Prostate gland (tissue), 2 donors: ENCODE data around the gene CCDC127.

Experiments
- CTCF ChIP-seq, 4 experiments: fragments of 200-600 bp in 2 of 4; fragments of 450-650 bp in 2 of 4; sonication (generic) in 2 of 4; IDR thresholded peaks; 1 replicate in 3 of 4; 2 replicates in 1 of 4; pipeline ENCODE4 v1.5.1; 2016 to 2019; ENCODE audit warnings: antibody characterized with exemption in 4 of 4, mild to moderate bottlenecking in 2 of 4, moderate library complexity in 2 of 4
- POLR2A ChIP-seq: fragments of 450-650 bp; IDR thresholded peaks from one replicate; pipeline ENCODE4 v1.6.1; 2016; ENCODE audit warnings: antibody characterized with exemption, mild to moderate bottlenecking

- no peak for TF ChIP-seq POLR2A
- no peak for TF ChIP-seq CTCF (IDR thresholded peaks at IDR 0.05)
These were observed 60.2 kb downstream of the CCDC127 start for GRCh38 chr5:157801-158200.
